ENCODE measurements around the gene ELMO3.

ELMO3 gene

DNA sequence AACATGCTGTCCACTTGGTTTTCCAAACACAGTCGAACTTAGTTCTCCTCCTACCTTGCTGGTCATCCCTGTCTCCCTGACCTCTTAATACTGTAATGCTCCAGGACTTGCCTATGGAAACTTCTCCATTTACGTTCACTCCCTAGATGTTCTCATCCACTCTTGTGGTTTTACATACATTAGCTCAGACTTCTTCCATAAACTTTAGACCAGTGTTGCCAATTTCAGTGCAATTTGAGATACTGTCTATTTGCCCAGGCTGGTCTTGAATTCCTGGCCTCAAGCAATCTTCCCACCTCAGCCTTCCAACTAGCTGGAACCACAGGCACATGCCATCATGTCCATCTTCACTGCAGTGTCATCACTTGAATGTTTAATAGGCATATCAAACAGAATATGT lies 16.6 kb upstream of the ELMO3 start:
- DNase-seq (ENCODE audit: low read depth), result no peak

DNA sequence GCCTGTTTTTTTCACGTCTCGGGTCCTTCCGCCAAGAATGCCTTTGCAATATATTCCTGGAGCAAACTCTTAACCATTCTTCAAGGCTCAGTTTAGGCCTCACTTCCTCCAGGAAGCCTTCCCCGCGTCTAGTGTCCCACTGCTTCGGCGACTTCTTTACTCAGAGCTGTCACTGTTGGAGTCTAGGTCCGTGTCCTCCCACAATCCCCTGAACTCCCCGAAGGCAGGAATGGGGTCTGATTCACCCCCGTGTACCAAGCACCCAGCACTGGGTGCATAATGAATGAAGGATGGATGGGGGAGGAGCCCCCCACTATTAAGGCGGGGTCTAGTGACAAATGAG lies 15.7 kb upstream of the ELMO3 start:
- DNase-seq (ENCODE audit: low read depth), result no peak

DNA sequence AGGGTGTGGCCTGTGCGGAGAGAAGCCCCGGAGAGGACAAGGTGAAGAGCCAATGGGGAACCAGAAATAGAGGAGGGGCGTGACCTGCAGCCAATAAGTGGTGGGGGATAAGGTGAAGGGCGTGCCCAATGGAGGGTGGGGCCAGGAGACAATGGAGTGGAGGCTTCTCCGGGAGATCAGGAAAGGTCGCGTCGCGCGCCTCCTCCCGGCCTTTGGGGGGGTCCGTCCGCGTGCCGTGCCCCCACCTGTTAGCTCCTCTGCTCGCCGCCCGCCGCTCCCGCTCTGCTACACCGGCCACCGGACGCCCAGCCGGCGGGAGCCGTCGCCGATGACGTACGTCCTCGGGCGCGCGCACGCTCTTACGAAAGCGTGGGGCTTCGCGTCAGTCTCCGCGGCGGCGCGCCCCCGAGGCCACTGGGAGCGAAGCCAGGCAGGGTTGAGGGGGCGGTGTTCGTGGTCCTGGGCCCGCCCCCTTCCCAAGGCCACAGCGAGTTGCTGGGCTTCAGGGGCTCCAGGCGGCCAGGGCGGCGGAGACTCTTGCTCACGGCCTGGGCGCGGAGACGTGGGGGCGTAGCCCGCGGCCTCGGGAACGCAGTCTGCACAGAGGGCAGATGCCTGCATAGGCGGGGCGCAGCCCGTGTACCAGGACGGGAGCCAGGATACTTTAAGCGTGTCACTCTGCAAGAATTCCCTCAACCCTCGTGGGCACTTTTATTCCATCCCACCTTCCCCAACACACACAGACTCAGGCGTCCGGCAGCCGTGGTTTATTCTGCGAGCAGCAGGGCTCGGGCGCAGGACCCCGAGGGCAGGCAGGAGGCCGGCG lies 15.1 kb upstream of the ELMO3 start, which contains the start of gene MATCAP1:
TSS of gene MATCAP1 (minus strand) at position 337 of the 826 bp plus-strand sequence. CDS start 3,353 bp downstream, outside the sequence.
- peak; percentile 81 for DNase-seq (ENCODE audit: low read depth)

DNA sequence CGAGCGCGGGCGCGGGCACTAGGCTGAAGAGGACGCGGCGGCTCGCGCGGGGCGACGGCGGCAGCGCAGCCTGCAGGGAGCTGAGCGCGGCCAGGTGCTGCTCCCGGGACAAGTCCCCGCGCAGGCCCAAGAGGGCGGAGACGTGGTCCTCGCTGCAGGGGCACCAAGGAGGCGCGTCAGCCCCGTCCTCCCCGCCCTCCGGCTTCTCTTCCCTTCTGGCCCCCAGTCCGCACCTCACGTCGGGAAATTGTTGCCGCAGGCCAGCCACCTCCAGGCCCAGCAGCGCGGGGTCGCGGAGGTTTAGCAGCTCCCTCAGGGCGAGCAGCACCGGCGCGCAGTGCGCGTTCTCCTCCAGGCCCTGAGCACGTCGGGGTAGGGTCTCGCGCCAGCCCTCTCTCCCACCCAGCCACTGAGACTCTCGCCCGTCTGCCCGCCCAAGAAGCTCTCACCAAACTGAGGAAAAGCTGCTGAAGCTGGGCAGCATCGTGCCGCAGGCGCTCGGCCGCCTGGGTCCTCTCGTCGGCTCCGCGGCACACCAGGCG lies 14.4 kb upstream of the ELMO3 start:
- DNase-seq (ENCODE audit: low read depth), result no peak

DNA sequence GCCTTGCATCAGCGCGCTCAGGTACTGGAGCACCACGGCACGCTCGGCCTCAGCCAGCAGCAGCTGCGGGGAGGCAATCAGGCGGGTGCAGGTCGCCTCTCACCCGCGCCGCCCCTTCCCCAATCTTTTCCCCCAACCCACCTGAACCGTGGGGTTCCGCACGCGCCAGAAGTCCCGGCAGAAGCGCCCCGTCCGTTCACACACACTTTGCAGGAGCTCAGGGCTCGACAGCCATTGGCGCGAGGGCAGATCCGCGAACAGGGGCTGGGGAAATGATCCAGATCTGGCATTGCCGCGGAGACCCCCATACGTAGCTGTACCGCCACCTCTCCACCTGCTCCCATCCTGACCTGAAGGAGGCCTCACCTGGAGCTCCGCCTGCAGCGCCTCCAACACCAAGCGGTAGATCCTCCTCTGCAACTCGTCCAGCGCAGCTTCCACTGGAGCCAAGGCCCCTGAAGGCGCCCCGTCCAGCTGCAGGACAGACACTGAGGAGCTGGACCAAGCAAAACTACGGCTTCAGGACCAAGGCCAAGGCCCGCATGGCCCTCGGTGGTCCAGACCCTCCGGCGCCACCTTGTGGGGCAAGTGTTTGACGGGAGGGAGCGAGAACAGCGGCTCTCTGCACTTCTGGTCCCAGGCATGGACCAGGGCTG lies 13.8 kb upstream of the ELMO3 start:
- peak; percentile 63 for DNase-seq (ENCODE audit: low read depth)

DNA sequence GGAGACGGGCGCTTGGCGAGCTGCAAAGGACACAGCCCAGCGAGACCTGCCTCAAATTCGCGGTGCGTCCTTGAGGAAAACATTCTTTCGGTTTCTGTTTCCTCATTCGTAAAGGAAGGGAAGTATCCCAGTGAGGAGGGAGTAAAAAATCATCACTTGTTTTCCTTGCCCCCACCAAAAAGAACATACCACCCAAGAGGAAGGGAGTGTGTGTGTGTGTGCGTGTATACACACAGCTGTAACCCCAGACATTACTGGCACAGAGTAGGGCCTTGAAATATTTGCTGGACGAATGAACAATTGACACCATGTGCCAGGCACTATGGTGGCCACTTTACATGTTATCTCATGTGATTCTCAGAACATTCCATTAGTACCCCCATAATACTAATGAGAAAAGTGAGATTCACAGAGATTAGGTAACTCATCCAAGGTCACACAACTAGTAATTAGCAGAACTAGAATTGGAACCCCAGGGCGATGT lies 13.2 kb upstream of the ELMO3 start:
- DNase-seq (ENCODE audit: low read depth), result no peak

DNA sequence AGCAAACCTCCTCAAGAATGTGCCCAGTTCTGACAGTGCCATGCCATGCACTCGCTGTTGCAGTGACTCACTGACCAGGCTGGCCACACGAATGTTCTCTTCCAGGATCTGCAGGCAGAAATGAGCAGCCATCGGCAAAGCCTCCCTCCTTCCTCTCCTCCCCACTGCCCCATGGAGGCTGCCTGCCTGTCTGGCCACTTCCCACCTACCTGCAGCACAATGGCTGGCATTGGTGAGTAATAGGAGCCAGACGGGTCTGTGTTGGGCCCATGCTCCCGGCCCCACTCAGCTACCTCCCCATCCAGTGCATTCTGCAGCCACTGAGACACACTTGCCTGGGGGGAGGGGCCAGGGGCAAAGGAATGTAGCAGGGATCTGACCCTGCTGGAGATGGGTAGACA lies 12.4 kb upstream of the ELMO3 start:
- no peak for DNase-seq (ENCODE audit: low read depth)

DNA sequence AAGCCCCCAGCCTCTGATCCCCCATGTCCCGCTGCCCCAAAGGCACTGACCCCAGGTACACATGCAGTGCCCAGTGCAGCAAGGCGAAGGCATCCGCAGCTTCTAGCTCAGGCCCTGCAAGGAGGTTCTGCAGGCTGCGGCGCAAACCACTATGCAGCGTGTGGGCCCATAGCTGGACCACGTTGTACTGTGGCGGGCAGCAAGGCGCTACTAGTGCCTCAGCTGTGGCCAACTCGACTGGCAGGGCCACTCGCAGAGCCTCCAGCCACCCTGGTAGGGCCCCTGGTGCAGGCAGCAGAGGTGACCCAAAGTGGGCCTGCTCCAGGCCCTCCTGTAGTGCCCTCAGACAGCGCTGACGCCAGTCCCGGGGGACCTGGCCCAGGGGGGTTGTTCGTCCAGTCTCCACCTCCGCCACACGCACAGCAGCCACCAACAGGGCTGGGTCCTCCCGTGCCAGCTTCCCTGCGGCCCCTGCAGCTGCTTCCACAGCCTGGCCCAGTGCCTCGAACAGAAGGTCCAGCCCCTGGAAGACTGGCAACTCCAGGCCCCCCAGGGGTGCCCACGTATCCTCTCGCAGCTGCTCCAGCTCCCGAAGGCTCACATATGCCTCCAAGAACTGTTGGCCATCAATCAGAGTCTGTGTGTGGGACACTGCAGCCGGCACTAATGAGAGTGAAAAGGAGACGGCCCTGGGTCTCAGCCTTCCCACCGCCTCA lies 11.6 kb upstream of the ELMO3 start:
- DNase-seq (ENCODE audit: low read depth), result no peak

DNA sequence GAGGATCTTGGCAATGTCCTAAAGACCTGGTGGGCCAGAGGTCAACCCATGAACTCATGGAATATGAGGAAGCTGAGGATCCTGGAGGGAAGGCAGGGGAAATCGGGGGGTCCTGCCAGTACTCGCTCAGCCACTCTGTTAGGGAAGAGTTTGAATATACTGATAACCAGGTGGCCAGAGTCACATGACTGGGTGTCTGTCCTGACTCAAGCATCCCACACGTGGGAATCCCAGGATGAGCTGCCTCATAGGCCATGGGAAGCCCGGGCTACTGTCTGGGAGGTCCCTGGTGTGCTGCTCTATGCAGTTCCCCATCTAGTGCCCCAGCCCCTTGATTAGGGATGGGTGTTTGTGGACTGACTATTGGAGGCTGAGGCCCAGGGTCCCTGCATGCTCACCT lies 10.6 kb upstream of the ELMO3 start:
- DNase-seq (ENCODE audit: low read depth), result no peak

DNA sequence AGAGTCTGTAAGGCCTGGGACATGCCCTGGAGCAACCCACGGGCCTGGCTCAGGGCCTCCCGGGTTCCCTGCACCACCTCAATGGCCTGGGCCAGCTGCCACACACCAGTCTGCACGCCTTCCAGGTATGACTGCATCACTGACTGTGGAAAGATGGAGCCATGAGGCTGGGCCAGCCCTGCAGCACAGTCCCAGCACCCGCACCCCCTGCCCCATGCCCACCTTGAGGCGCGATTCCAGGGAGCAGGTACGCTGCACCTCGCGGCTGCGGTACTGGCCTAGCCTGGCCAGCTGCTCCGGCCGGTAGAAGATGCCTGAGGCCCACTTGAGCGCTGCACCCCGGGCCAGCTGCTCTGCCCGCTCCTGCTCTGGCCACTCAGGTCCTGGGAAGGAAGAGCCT lies 10.1 kb upstream of the ELMO3 start:
- no peak for DNase-seq (ENCODE audit: low read depth)

DNA sequence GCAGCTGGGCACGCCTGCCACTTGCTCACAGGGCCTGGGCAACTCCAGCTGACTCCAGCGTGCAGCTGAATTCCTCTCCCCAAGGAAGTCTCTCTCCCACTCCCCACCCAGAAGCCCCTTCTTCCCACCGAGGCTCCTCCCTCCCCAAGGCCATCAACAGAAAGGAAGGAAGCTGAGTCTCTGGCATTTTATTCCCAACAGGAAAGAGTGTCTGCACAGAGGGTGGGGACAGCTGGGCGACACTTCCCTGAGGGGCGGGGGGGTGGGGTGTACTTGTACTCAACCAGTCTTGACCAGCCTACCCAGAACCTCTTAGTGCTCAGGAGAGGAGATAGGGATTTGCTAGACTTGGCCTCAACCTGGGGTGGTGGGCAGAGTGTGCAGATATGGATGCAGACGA lies 8.9 kb upstream of the ELMO3 start, which contains the start of gene EXOC3L1:
TSS of gene EXOC3L1 (minus strand) at position 96 of the 400 bp plus-strand sequence. CDS start 460 bp downstream, outside the sequence.
- no peak for DNase-seq (ENCODE audit: low read depth)

DNA sequence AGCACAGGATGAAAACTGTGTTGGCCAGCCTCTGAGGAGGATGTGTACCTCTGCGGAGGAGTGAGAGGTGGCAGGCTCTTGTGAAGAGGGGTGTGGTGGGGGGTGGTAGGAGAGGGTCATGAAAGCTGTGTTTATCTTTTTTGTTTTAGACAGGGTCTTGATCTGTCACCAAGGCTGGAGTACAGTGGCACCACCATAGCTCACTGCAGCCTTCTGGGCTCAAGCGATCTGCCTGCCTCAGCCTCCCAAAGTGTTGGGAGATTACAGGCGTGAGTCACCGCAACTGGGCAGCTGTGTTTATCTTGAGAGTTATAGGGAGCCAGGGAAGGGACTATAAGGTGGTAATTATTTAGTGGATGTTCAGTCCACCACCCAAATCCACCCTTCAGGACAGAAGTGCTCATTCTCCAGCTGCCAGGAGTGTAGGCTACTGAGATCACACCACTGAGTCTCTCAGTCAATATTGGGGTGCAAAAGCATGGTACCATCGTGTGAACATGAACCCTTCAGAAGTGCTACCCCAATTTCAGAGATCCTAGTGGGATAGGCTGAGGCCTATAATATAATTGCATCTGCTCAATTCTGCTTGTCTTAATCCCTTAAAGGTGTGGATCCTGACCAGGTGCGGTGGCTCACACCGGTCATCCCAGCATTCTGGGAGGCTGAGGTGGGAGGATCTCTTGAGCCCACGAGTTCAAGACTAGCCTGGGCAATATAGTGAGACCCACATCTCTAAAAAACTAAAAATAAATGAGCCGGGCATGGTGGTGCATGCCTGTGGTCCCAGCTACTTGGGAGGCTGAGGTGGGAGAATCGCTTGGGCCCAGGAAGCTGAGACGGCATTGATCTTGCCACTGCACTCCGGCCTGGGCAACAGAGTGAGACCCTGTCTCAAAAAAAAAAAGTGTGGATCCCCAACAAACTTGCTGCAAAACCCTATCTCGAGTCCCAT lies 8.2 kb upstream of the ELMO3 start:
- DNase-seq (ENCODE audit: low read depth), result no peak

DNA sequence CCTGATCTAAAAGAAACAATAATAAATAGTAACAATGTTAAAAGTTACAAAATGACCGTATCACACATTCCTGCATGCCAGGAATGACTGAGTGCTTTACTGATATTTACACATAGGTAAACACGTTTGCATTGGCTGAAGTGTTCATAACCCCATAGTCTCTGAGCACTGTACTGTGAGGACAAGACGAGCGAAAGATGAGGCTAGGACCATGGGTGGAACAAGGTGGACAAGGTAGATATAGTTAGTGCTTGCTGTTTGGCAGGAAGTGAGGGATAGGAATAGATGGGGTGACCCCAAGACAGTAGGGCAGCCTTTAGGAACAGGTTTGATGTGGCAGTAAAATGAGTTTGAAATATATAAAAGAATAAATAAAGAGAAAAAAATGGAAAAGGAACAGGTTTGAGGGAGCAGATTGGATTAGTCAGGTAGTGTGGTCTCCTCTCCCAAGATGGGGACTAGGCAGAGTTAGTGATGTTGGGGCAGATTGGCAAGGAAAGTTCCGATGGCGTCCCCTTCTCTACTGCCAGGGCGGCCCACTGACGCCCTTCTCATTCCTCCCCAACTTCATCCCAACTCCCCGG lies 7.4 kb upstream of the ELMO3 start:
- DNase-seq (ENCODE audit: low read depth), result no peak

DNA sequence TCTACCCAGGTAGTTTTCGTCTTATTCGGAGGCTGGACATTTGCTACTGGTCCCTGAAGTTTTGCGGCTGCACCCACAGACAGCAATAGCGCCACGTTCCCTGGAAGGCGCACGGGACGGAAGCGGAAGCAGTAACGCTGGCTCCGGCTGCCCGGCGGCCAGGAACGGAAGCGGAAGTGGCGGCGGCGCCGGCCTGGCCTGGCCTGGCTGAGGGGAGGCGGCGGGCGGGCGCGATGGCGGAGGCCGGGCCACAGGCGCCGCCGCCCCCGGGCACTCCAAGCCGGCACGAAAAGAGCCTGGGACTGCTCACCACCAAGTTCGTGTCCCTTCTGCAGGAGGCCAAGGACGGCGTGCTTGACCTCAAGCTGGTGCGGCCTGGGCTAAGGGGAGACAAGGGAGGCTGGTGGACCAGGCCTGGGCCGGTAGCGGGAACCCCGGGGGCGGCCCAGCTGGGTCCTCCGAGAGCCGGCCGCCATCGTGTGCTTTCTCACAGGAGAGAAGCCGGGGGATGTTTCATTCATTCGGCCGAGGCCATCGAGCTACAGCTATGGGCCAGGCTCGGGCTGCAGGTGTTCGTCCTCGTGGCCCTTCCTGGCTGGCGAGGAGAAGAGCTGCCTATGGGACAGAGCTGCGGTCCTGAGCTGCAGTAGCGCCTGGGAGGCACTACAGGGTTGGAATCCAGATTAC lies 6.8 kb upstream of the ELMO3 start, which contains the start of gene E2F4:
TSS of gene E2F4 (plus strand) at position 161 of the 687 bp plus-strand sequence. CDS start at position 234, 73 bp downstream.
- peak; percentile 76 for DNase-seq (ENCODE audit: low read depth)

DNA sequence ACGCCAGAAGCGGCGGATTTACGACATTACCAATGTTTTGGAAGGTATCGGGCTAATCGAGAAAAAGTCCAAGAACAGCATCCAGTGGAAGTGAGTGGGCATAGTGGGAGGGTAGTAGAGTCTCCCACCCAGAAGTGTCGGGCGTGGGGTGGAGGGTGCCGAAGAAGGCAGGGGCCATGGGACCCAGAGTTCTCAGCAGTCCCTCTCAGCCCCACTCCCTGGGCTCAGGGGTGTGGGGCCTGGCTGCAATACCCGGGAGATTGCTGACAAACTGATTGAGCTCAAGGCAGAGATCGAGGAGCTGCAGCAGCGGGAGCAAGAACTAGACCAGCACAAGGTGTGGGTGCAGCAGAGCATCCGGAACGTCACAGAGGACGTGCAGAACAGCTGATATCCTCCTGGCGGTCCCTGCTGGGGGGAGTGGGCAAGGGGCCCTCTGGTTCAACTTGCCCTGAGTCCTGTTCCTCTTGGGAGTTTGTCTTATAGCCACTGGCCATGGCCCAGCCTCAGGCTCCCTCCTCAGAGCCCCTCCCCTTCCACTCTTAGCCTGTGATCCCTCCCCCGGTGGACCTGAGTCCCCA lies 6.1 kb upstream of the ELMO3 start:
- no peak for DNase-seq (ENCODE audit: low read depth)

DNA sequence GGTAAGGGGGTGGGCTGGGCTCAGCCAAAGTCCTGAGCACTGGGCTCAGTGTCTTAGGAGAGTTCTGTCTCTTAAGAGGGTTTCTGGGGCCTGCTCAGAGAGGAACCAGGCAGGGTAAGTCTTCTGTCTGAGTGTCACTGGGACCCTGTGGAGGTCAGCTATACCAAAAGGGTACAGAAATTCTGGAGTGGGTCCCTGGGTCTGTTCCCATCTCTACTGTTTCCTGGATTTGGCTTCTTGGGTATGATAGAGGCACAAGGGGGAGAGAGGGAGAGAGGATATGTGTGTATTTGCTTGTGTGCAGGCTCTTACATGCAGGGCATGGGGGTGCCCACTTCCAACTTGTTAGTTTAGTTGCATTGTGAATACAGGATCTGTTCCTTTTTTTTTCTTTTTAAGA lies 5.4 kb upstream of the ELMO3 start:
- DNase-seq (ENCODE audit: low read depth), result no peak

DNA sequence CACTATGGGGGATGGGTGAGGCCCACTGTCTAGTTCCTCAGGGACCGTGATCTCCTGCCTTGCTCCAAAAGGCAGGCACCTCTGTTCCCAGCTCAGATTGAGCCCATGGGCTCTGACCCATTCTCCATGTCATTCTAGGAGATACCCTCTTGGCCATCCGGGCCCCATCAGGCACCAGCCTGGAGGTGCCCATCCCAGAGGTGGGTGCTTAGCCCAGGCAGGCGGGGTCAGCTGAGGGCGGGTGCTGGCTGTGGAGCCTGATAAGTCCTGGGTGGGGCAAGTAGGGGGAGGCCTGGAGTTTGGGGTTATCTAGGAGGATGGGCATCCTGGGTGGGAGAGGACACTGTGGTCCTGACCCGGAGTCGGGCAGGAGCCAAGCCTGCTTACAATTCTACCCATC lies 4.7 kb upstream of the ELMO3 start:
- no peak for DNase-seq (ENCODE audit: low read depth)

DNA sequence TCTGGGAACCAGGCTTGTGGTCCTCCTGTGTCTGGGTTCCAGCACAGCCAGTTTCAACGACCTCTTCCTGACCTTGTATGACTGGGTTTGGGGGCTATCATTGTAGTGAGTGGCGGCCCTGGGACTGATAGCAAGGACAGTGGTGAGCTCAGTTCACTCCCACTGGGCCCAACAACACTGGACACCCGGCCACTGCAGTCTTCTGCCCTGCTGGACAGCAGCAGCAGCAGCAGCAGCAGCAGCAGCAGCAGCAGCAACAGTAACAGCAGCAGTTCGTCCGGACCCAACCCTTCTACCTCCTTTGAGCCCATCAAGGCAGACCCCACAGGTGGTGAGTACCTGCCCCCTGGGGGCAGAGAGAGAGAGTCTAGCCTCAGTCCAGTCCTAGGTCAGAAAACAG lies 3.3 kb upstream of the ELMO3 start:
- no peak for DNase-seq (ENCODE audit: low read depth)

DNA sequence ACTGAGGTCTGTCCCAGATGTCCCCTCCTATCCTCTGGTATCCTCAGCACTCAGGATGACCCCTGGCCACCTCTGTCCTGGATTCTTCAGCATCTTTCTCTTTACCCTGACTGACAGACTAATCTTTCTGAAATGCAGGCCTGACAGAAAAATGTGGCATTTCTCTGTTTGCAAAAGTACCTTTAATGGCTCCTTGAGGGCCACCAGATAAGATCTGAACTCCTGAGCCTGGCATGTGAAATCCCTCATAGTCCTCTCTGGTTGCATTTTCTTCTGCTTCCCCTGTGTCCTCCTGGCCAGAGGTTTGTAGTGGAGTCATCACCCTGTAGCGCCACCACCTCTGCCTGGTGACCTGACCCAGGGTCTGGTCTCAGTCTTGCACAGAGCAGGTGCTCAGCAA lies 2.0 kb upstream of the ELMO3 start:
- no peak for DNase-seq (ENCODE audit: low read depth)

DNA sequence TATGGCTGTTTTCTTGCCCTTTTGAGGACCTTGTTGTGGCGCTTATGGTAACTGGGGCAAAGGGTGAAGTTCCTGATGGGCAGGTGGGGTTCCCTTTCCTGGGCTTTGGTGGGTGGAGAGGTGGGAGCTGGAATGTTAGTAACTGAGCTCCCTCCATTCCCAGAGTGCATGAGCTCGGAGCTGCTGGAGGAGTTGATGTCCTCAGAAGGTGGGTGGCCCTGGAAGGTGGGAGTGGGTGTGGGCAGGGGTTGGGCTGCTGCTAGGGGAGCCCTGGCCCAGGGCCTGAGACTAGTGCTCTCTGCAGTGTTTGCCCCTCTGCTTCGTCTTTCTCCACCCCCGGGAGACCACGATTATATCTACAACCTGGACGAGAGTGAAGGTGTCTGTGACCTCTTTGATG lies 1.2 kb upstream of the ELMO3 start:
- DNase-seq (ENCODE audit: low read depth), result no peak
